HAP-1 (cell line): ENCODE results near the gene PRSS53.

Experiments used
- DNase-seq, 2 experiments: peaks; one replicate each; pipeline ENCODE4 v3.0.0-alpha.2; 2016 to 2020; ENCODE audit warnings: low spot score in 2 of 2
- H3K27me3 ChIP-seq: fragments of 250-450 bp; sonication (Bioruptor Pico); 2 replicates; pipeline ENCODE4 v1.5.1; 2020; ENCODE audit warnings: low read depth, mild to moderate bottlenecking, moderate library complexity
- H3K36me3 ChIP-seq: fragments of 250-450 bp; sonication (Bioruptor Pico); replicated peaks from 2 replicates; pipeline ENCODE4 v1.5.1; 2020; ENCODE audit warnings: mild to moderate bottlenecking
- H3K4me1 ChIP-seq: fragments of 250-450 bp; sonication (Bioruptor Pico); 2 replicates; pipeline ENCODE4 v1.5.1; 2020; ENCODE audit warnings: mild to moderate bottlenecking
- H3K4me3 ChIP-seq: fragments of 250-450 bp; sonication (Bioruptor Pico); 2 replicates; pipeline ENCODE4 v1.5.1; 2020; ENCODE audit warnings: mild to moderate bottlenecking, moderate library complexity
- H3K9me3 ChIP-seq: fragments of 250-450 bp; sonication (Bioruptor Pico); 2 replicates; pipeline ENCODE4 v1.5.1; 2020; ENCODE audit warnings: mild to moderate bottlenecking, moderate library complexity
- in situ Hi-C: fragments of 300-500 bp; cut with MboI; formaldehyde crosslinking; loops from 3 replicates; pipeline ENCODE4 v1.14.3; 2020; ENCODE audit warnings: low sequenced_read_pairs, inconsistent platforms, mixed read lengths

Gene PRSS53

GRCh38 chr16:31093132-31093703 is 4.5 kb upstream of the PRSS53 start:
- Histone ChIP-seq H3K36me3 (peaks cover 27% of the 10 kb centered on the region), H3K4me3 (peak overlapping the region; percentile 84), H3K27me3 (no peaks in the 10 kb centered on the region), H3K4me1 (0 out of 2 replicates have a peak, but pooled peaks cover 2% of the 10 kb centered on the region), H3K9me3 (no peaks in the 10 kb centered on the region)
- in situ Hi-C loops = no loop called here
- peak; percentile 63 to 69 for DNase-seq

- Histone ChIP-seq H3K27me3 (no peaks in the 10 kb centered on the region), H3K36me3 (peaks cover 27% of the 10 kb centered on the region), H3K4me1 (0 out of 2 replicates have a peak, but pooled peaks cover 2% of the 10 kb centered on the region), H3K4me3 (no peak overlapping the region), H3K9me3 (no peaks in the 10 kb centered on the region)
- DNase-seq = no peak
- in situ Hi-C loops = no loop called here
Measured at GRCh38 chr16:31092330-31092729, 3.6 kb upstream of the PRSS53 start.

DNA sequence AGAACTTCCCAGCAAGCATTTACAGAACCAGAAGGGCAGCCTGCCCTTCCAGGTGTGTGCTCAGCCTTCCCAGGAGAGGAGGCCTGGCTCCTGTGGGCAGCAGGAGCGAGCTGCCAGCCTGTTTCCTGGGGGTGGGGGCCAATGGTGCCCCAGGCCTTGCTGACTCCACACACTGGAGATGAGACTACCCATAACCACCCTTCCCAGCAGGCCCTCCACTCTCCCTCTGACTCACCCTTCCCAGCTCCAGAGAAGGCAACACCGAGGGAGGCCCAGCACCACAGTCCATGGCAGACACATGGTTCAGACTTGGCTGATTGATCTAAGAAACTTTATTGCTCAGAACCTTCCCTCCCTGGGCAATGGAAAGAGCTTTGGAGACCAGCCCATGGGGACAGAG is 1.8 kb upstream of the PRSS53 start:
- H3K4me3 ChIP-seq = no peak overlapping the region
- in situ Hi-C loops = no loop called here
- no peaks in the 10 kb centered on the region for H3K9me3 ChIP-seq
- no peak for DNase-seq
- peaks cover 27% of the 10 kb centered on the region for H3K36me3 ChIP-seq
- H3K4me1 ChIP-seq = 0 out of 2 replicates have a peak, but pooled peaks cover 2% of the 10 kb centered on the region
- H3K27me3 ChIP-seq = no peaks in the 10 kb centered on the region

DNA sequence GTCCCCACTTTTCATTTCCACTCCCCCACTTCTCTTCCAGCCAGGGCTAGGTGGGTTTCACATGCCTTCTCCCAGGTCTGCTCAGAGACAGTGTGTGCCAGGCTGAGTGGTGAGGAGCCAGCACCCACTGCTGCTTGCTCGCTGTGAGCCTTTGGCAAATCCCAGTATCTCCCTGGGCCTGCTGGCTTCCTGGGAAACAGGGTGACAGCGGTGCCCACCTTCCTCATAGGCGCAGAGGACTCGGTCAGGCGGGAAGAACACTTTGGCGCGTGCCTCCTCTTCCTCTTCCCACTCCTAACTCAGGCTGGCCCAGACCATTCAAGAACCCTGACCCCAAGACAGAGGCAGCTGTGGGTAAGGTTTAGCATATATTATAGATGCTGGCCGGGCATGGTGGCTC is 456 bp upstream of the PRSS53 start:
- DNase-seq = no peak
- Histone ChIP-seq H3K36me3 (peaks cover 26% of the 10 kb centered on the region), H3K4me1 (0 out of 2 replicates have a peak, but pooled peaks cover 2% of the 10 kb centered on the region), H3K4me3 (no peak overlapping the region), H3K9me3 (no peaks in the 10 kb centered on the region), H3K27me3 (no peaks in the 10 kb centered on the region)
- in situ Hi-C loops = no loop called here

DNA sequence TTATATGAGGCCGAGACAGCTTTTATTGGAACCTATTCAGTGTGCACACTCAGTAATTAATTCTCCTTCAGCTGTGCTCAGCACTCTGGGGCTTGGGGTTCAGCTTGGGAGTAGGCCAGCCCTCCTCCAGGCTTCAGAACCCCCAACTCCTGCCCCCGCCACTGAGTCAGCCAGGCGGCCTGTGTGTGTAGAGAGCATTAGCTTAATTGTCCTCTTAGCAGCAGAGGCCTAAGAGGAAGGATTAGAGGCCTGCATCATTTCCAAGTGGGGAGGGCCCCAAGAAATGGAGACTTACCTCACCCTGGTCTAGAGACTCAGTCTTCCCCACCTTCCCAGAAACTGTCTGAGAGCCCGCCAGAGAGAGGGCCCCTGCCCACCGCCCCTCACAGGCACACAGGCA is 772 bp downstream of the PRSS53 start:
- H3K36me3 ChIP-seq = peaks cover 30% of the 10 kb centered on the region
- H3K4me3 ChIP-seq = no peak overlapping the region
- H3K4me1 ChIP-seq = 0 out of 2 replicates have a peak, but pooled peaks cover 2% of the 10 kb centered on the region
- no peaks in the 10 kb centered on the region for H3K27me3 ChIP-seq
- in situ Hi-C loops = no loop called here
- no peaks in the 10 kb centered on the region for H3K9me3 ChIP-seq
- no peak for DNase-seq

GRCh38 chr16:31087481-31087880 is 1.3 kb downstream of the PRSS53 start:
- Histone ChIP-seq H3K4me1 (no peaks in the 10 kb centered on the region), H3K9me3 (no peaks in the 10 kb centered on the region), H3K4me3 (no peak overlapping the region), H3K27me3 (no peaks in the 10 kb centered on the region), H3K36me3 (peaks cover 30% of the 10 kb centered on the region)
- in situ Hi-C loops = no loop called here
- no peak for DNase-seq

- H3K4me3 ChIP-seq = no peak overlapping the region
- in situ Hi-C loops = no loop called here
Measured at GRCh38 chr16:31086629-31086906, 2.2 kb downstream of the PRSS53 start.

GRCh38 chr16:31085873-31086628 is 2.7 kb downstream of the PRSS53 start:
- no peak overlapping the region for H3K4me3 ChIP-seq
- H3K9me3 ChIP-seq = no peaks in the 10 kb centered on the region
- no peak for DNase-seq
- H3K36me3 ChIP-seq = peaks cover 32% of the 10 kb centered on the region
- in situ Hi-C loops = no loop called here
- no peaks in the 10 kb centered on the region for H3K27me3 ChIP-seq
- H3K4me1 ChIP-seq = no peaks in the 10 kb centered on the region

More at GRCh38 chr16:31086629-31086906, 2.2 kb downstream of the PRSS53 start:
- Histone ChIP-seq H3K4me1 (no peaks in the 10 kb centered on the region), H3K36me3 (peaks cover 32% of the 10 kb centered on the region), H3K9me3 (no peaks in the 10 kb centered on the region), H3K27me3 (no peaks in the 10 kb centered on the region)
- DNase-seq = no peak

GRCh38 chr16:31085411-31085810 is 3.3 kb downstream of the PRSS53 start:
- no peak for DNase-seq
- peaks cover 32% of the 10 kb centered on the region for H3K36me3 ChIP-seq
- H3K4me1 ChIP-seq = no peaks in the 10 kb centered on the region
- in situ Hi-C loops = no loop called here
- H3K4me3 ChIP-seq = no peak overlapping the region
- no peaks in the 10 kb centered on the region for H3K9me3 ChIP-seq
- no peaks in the 10 kb centered on the region for H3K27me3 ChIP-seq

- no peaks in the 10 kb centered on the region for H3K27me3 ChIP-seq
- no peak for DNase-seq
- no peak overlapping the region for H3K4me3 ChIP-seq
- H3K9me3 ChIP-seq = no peaks in the 10 kb centered on the region
- H3K36me3 ChIP-seq = peaks cover 36% of the 10 kb centered on the region
- in situ Hi-C loops = no loop called here
- H3K4me1 ChIP-seq = no peaks in the 10 kb centered on the region
Measured at GRCh38 chr16:31084584-31085302, 4.0 kb downstream of the PRSS53 start.

- no peak for DNase-seq
- Histone ChIP-seq H3K9me3 (no peaks in the 10 kb centered on the region), H3K4me3 (no peak overlapping the region), H3K4me1 (no peaks in the 10 kb centered on the region), H3K27me3 (no peaks in the 10 kb centered on the region), H3K36me3 (peaks cover 39% of the 10 kb centered on the region)
- in situ Hi-C loops = no loop called here
Measured at GRCh38 chr16:31083981-31084380, 4.8 kb downstream of the PRSS53 start.

GRCh38 chr16:31083556-31083955 is 5.2 kb downstream of the PRSS53 start:
- Histone ChIP-seq H3K9me3 (no peaks in the 10 kb centered on the region), H3K36me3 (peaks cover 39% of the 10 kb centered on the region)
- in situ Hi-C loops = no loop called here

GRCh38 chr16:31083081-31083480 is 5.7 kb downstream of the PRSS53 start:
- in situ Hi-C loops = no loop called here
- Histone ChIP-seq H3K36me3 (peaks cover 38% of the 10 kb centered on the region), H3K4me3 (no peak overlapping the region), H3K27me3 (no peaks in the 10 kb centered on the region), H3K9me3 (no peaks in the 10 kb centered on the region), H3K4me1 (no peaks in the 10 kb centered on the region)
- DNase-seq = no peak

More at GRCh38 chr16:31083556-31083955, 5.2 kb downstream of the PRSS53 start:
- no peak for DNase-seq
- Histone ChIP-seq H3K4me1 (no peaks in the 10 kb centered on the region), H3K27me3 (no peaks in the 10 kb centered on the region), H3K4me3 (no peak overlapping the region)

DNA sequence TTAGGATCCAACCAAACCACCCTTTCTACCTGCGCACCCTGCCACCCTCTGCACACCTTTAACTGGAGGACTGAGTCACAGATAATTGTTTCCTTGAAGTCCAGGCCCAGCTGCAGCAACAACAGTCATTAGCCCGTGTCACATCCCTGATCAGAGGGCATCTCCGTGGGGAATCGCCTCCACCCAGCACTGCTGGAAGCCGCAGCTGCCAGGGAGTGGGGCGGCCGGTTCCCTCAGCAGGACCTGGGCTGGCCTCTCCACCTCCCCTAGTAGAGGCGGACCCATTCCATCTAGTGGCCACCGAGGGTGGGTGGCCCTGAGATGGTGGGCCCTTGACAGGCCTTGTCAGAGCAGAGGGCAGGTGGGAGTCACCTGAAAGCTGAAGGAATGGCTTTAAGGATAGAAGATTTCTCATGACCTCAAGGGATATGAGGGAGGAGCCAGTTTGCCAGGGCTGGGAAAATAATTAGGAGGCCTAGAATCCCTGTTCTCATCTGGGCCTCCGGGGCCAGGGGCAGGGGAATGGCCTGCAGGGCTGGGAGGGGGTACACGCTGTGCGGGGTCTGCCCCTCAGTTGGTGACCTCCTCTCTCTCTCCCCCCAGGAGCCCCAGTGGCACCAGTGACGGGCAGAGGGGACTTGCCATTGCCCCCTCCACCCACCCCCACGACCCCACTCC is 6.2 kb downstream of the PRSS53 start:
- DNase-seq = no peak
- in situ Hi-C loops = no loop called here
- H3K36me3 ChIP-seq = peaks cover 42% of the 10 kb centered on the region

More for the DNA sequence above, 6.2 kb downstream of the PRSS53 start:
- no peak overlapping the region for H3K4me3 ChIP-seq
- H3K4me1 ChIP-seq = no peaks in the 10 kb centered on the region
- H3K9me3 ChIP-seq = no peaks in the 10 kb centered on the region
- H3K27me3 ChIP-seq = no peaks in the 10 kb centered on the region
